DND-41 (cell line): ENCODE data around the gene ALDH1L1.

Experiments used
- ATAC-seq: fragments of 200-7000 bp; cut with Tn5 transposase; 3 replicates; pipeline ENCODE4 v1.9.1; 2021; ENCODE audit warnings: low read depth; ENCODE audit not compliant: insufficient read depth
- DNase-seq: peaks from one replicate; pipeline ENCODE4 v3.0.0-alpha.2; 2020
- H2AFZ ChIP-seq: 2 replicates; pipeline ENCODE4 v1.6.0; 2012; ENCODE audit warnings: low read depth, low read length
- H3K27ac ChIP-seq: 2 replicates; pipeline ENCODE4 v1.5.1; 2012; ENCODE audit warnings: low read length, inconsistent platforms
- H3K27me3 ChIP-seq: fragments of 200-600 bp; sonication (generic); 2 replicates; pipeline ENCODE4 v1.6.0; 2012; ENCODE audit warnings: low read length, mild to moderate bottlenecking, inconsistent platforms; ENCODE audit not compliant: insufficient read depth, poor library complexity
- H3K36me3 ChIP-seq: 2 replicates; pipeline ENCODE4 v1.5.1; 2012; ENCODE audit warnings: low read length, inconsistent platforms; ENCODE audit not compliant: insufficient read depth
- H3K4me1 ChIP-seq: 2 replicates; pipeline ENCODE4 v1.5.1; 2012; ENCODE audit warnings: mild to moderate bottlenecking, low read length; ENCODE audit not compliant: insufficient read depth
- H3K4me2 ChIP-seq: 2 replicates; pipeline ENCODE4 v1.6.0; 2012; ENCODE audit warnings: mild to moderate bottlenecking, moderate library complexity, low read length, inconsistent platforms; ENCODE audit not compliant: insufficient read depth
- H3K4me3 ChIP-seq, 2 experiments: fragments of 200-600 bp in 1 of 2; shearing (Covaris generic) in 1 of 2; 2 replicates each; pipeline ENCODE4 v1.5.1; 2012 to 2016; ENCODE audit warnings: inconsistent platforms in 2 of 2, low read length in 2 of 2, mild to moderate bottlenecking in 2 of 2, low read depth in 1 of 2, moderate library complexity in 1 of 2
- H3K79me2 ChIP-seq: 2 replicates; pipeline ENCODE4 v1.6.0; 2012; ENCODE audit warnings: low read length, inconsistent platforms; ENCODE audit not compliant: insufficient read depth
- H3K9ac ChIP-seq: 2 replicates; pipeline ENCODE4 v1.6.0; 2012; ENCODE audit warnings: low read depth, mild to moderate bottlenecking, inconsistent platforms, low read length, moderate library complexity
- H3K9me3 ChIP-seq: 2 replicates; pipeline ENCODE4 v1.5.1; 2012; ENCODE audit warnings: low read length, moderate library complexity, mild to moderate bottlenecking, inconsistent platforms; ENCODE audit not compliant: insufficient read depth, severe bottlenecking
- H4K20me1 ChIP-seq: 2 replicates; pipeline ENCODE4 v1.6.0; 2012; ENCODE audit warnings: low read length; ENCODE audit not compliant: insufficient read depth
- EZH2 ChIP-seq: IDR thresholded peaks from 3 replicates; pipeline ENCODE4 v1.6.1; 2012; ENCODE audit warnings: borderline replicate concordance, low read depth, mild to moderate bottlenecking, moderate library complexity, low read length, inconsistent platforms; ENCODE audit not compliant: severe bottlenecking
- TF ChIP-seq, protein P1 (sequence below): IDR thresholded peaks from 2 replicates; pipeline ENCODE4 v1.5.1; 2012; ENCODE audit warnings: borderline replicate concordance, low read length, moderate library complexity, mild to moderate bottlenecking; ENCODE audit not compliant: poor library complexity, severe bottlenecking; ENCODE audit errors: extremely low read depth

ALDH1L1 gene

GRCh38 chr3:126104028-126104635, 76.3 kb downstream of the ALDH1L1 start:
- TF ChIP-seq EZH2, result no peak
- TF ChIP-seq, protein P1, sequence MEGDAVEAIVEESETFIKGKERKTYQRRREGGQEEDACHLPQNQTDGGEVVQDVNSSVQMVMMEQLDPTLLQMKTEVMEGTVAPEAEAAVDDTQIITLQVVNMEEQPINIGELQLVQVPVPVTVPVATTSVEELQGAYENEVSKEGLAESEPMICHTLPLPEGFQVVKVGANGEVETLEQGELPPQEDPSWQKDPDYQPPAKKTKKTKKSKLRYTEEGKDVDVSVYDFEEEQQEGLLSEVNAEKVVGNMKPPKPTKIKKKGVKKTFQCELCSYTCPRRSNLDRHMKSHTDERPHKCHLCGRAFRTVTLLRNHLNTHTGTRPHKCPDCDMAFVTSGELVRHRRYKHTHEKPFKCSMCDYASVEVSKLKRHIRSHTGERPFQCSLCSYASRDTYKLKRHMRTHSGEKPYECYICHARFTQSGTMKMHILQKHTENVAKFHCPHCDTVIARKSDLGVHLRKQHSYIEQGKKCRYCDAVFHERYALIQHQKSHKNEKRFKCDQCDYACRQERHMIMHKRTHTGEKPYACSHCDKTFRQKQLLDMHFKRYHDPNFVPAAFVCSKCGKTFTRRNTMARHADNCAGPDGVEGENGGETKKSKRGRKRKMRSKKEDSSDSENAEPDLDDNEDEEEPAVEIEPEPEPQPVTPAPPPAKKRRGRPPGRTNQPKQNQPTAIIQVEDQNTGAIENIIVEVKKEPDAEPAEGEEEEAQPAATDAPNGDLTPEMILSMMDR, result no peak
- no peaks in the 10 kb centered on the region for H3K9me3 ChIP-seq
- H2AFZ ChIP-seq, result no peak overlapping the region
- no peak for DNase-seq
- ATAC-seq, result no peak
- no peaks in the 10 kb centered on the region for H4K20me1 ChIP-seq
- no peaks in the 10 kb centered on the region for H3K27me3 ChIP-seq
- H3K4me3 ChIP-seq, result no peak overlapping the region
- no peaks in the 10 kb centered on the region for H3K36me3 ChIP-seq
- H3K4me1 ChIP-seq, result no peaks in the 10 kb centered on the region
- H3K9ac ChIP-seq, result no peak overlapping the region
- no peaks in the 10 kb centered on the region for H3K79me2 ChIP-seq
- no peak overlapping the region for H3K4me2 ChIP-seq
- no peak overlapping the region for H3K27ac ChIP-seq

DNA sequence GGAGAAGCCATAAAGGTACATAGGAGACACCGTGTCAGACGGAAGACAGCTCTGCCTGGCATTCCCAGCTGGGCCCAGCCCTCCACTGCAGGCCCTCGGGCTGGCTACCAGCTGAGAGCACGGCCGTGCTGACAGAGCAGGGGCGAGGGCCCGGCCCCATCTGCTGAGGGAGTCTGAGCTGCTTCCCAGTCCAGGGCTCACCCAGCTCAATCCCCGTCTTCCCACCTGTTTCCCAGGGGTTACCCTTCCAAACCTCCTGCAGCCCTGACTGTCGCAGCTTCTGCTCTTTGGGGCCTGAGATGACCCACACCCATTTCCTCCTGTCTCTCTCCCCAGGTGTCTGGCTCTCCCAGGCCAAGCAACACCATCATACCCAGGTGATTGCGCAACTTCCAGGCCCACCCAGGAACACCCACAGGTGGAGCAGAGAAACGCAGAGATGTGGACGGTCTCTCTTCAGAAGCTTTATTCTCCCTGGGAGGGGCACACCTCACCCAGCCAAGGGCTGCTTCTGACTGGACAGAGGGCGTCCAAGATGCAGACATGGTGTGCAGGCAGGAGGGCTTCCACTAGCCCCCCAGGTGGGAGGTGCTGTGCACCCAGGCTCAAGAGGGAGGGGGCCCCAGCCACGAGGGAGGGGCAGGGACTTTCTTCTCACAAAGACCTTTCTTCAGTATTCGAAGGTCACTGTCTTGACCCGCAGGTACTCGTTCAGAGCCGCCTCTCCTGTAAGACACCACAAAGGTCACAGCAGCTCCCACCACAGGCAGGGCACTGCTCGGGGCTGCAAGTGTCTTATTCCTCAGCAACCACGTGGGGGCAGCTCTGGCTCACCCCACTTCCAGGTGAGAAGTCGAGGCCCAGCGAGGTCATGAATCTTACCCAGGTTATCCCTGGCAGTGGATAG, 77.0 kb downstream of the ALDH1L1 start:
- no peaks in the 10 kb centered on the region for H3K36me3 ChIP-seq
- ATAC-seq (no peak), DNase-seq (no peak)
- no peaks in the 10 kb centered on the region for H3K27me3 ChIP-seq
- no peaks in the 10 kb centered on the region for H3K4me1 ChIP-seq
- no peak overlapping the region for H3K4me2 ChIP-seq
- no peak for TF ChIP-seq EZH2
- TF ChIP-seq, protein P1, result no peak
- no peak overlapping the region for H3K4me3 ChIP-seq
- no peaks in the 10 kb centered on the region for H3K9me3 ChIP-seq
- no peak overlapping the region for H2AFZ ChIP-seq
- H4K20me1 ChIP-seq, result no peaks in the 10 kb centered on the region
- no peak overlapping the region for H3K27ac ChIP-seq
- H3K9ac ChIP-seq, result no peak overlapping the region
- H3K79me2 ChIP-seq, result no peaks in the 10 kb centered on the region

DNA sequence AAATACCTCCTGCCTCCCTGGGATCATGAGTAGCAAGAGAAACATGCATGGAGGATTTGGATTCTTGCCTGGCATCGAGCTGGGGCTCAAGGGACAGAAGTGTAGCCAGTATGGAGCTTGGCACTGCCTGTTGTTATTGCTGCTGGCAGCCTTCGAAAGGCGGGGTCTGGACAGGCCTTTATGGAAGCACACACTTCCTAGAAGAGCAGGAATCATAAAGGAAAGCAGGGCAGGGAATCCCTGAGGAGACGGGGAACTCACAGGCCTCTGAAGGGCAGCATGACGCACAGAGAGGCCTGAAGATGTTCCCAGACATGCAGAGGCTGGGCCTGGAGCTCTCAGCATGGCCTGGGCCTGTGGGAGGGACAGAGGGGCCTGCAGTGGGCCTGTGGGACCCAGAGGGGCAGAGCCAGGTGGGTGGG, 77.8 kb downstream of the ALDH1L1 start:
- H3K4me2 ChIP-seq, result no peak overlapping the region
- H3K36me3 ChIP-seq, result no peaks in the 10 kb centered on the region
- H3K9ac ChIP-seq, result no peak overlapping the region
- no peaks in the 10 kb centered on the region for H3K79me2 ChIP-seq
- no peaks in the 10 kb centered on the region for H3K27me3 ChIP-seq
- H4K20me1 ChIP-seq, result no peaks in the 10 kb centered on the region
- TF ChIP-seq, protein P1, result no peak
- no peak for TF ChIP-seq EZH2
- H3K4me1 ChIP-seq, result no peaks in the 10 kb centered on the region
- no peak overlapping the region for H3K4me3 ChIP-seq
- ATAC-seq (no peak), DNase-seq (no peak)
- H2AFZ ChIP-seq, result no peak overlapping the region
- H3K27ac ChIP-seq, result no peak overlapping the region
- H3K9me3 ChIP-seq, result peaks cover 2% of the 10 kb centered on the region
